GM19328 (cell line): ENCODE measurements around the gene GUCY2C.
A peak's percentile ranks its signal among the peaks of the same experiment; 100 is the strongest.
"Not testable (repeated sequence)": the region's sequence is repeated elsewhere in the genome, so short reads cannot be mapped to it uniquely, and the experiment has no call there.

Experiments used
- ATAC-seq: cut with Tn5 transposase; IDR thresholded peaks from one replicate; pipeline ENCODE4 v1.9.1; 2021; ENCODE audit warnings: mild to moderate bottlenecking, moderate library complexity; ENCODE audit not compliant: unreplicated experiment

GUCY2C gene

GRCh38 chr12:14696265-14696741 is at the start of gene GUCY2C:
Gene GUCY2C (minus strand): TSS chr12:14696599. CDS start chr12:14696448, 151 bp downstream.
- ATAC-seq, result no peak

GRCh38 chr12:14743061-14743460 is 46.7 kb upstream of the GUCY2C start:
- no peak for ATAC-seq

- no peak for ATAC-seq
Measured at GRCh38 chr12:14741942-14742341, 45.5 kb upstream of the GUCY2C start.

GRCh38 chr12:14741153-14741552 is 44.8 kb upstream of the GUCY2C start:
- ATAC-seq, result no peak

GRCh38 chr12:14736441-14736840 is 40.0 kb upstream of the GUCY2C start:
- not testable (repeated sequence) for ATAC-seq

- no peak for ATAC-seq
Measured at GRCh38 chr12:14731821-14732220, 35.4 kb upstream of the GUCY2C start.

- no peak for ATAC-seq
Measured at GRCh38 chr12:14729586-14729985, 33.2 kb upstream of the GUCY2C start.

GRCh38 chr12:14723763-14724162 is 27.4 kb upstream of the GUCY2C start:
- ATAC-seq, result no peak

GRCh38 chr12:14716848-14717444 is 20.5 kb upstream of the GUCY2C start:
- ATAC-seq, result peak; percentile 57

- ATAC-seq, result no peak
Measured at GRCh38 chr12:14714437-14714836, 18.0 kb upstream of the GUCY2C start.

GRCh38 chr12:14710632-14711320 is 14.4 kb upstream of the GUCY2C start:
- no peak for ATAC-seq

- no peak for ATAC-seq
Measured at GRCh38 chr12:14701809-14702568, 5.6 kb upstream of the GUCY2C start.

- no peak for ATAC-seq
Measured at GRCh38 chr12:14700935-14701334, 4.5 kb upstream of the GUCY2C start.

GRCh38 chr12:14699923-14700322 is 3.5 kb upstream of the GUCY2C start:
- ATAC-seq, result no peak

- ATAC-seq, result no peak
Measured at GRCh38 chr12:14698555-14698954, 2.2 kb upstream of the GUCY2C start.

- ATAC-seq, result no peak
Measured at GRCh38 chr12:14695715-14696141, 671 bp downstream of the GUCY2C start.

GRCh38 chr12:14694970-14695369 is 1.4 kb downstream of the GUCY2C start:
- ATAC-seq, result no peak

GRCh38 chr12:14694145-14694714 is 2.2 kb downstream of the GUCY2C start:
- no peak for ATAC-seq

- ATAC-seq, result no peak
Measured at GRCh38 chr12:14693116-14693515, 3.3 kb downstream of the GUCY2C start.

GRCh38 chr12:14691560-14691959 is 4.8 kb downstream of the GUCY2C start:
- ATAC-seq, result no peak

GRCh38 chr12:14689996-14690395 is 6.4 kb downstream of the GUCY2C start:
- ATAC-seq, result no peak
